ENCODE measurements around the gene ENTREP3.
"Not testable (repeated sequence)": the region's sequence is repeated elsewhere in the genome, so short reads cannot be mapped to it uniquely, and the experiment has no call there.

ENTREP3 gene

DNA sequence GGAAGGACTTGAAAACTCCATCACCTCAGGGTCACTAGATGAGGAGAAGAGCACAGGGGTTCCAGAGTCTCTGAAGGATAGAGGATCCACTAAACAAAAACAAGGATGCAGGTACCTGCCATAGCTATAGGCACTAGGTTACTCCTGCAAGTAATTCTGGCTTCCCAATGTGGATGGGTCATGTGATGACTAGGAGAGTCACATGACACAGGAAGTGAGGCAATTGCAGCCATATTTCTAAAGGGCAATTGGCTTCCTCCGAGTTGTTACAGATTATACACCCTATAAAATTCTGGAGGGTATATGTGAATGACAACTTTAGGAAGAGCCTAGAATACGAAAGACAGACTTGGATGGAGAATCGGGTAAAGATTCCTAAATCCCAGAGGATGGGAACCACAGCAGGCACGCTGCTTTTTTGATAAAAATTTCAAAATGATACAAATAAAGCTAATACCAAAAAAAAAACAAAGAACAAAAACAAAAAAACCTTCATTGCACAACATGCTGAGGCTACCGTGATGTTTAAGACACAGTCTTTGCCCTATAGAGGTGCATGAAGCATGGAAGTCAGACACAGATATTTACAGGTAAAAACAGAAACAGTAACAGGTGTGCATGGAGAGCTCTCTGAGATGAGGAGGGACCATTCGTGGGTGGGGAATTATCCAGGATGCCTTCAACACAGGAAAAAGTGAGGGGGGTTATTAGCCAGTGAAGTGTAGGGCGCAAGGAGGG lies 36.3 kb downstream of the ENTREP3 start:
- TF ChIP-seq, protein P1, sequence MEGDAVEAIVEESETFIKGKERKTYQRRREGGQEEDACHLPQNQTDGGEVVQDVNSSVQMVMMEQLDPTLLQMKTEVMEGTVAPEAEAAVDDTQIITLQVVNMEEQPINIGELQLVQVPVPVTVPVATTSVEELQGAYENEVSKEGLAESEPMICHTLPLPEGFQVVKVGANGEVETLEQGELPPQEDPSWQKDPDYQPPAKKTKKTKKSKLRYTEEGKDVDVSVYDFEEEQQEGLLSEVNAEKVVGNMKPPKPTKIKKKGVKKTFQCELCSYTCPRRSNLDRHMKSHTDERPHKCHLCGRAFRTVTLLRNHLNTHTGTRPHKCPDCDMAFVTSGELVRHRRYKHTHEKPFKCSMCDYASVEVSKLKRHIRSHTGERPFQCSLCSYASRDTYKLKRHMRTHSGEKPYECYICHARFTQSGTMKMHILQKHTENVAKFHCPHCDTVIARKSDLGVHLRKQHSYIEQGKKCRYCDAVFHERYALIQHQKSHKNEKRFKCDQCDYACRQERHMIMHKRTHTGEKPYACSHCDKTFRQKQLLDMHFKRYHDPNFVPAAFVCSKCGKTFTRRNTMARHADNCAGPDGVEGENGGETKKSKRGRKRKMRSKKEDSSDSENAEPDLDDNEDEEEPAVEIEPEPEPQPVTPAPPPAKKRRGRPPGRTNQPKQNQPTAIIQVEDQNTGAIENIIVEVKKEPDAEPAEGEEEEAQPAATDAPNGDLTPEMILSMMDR (conservative IDR thresholded peaks at IDR 0.05), result no peak
- H3K27ac ChIP-seq, result peak overlapping the region; percentile 21; the same call in 1 of the 2 replicates

DNA sequence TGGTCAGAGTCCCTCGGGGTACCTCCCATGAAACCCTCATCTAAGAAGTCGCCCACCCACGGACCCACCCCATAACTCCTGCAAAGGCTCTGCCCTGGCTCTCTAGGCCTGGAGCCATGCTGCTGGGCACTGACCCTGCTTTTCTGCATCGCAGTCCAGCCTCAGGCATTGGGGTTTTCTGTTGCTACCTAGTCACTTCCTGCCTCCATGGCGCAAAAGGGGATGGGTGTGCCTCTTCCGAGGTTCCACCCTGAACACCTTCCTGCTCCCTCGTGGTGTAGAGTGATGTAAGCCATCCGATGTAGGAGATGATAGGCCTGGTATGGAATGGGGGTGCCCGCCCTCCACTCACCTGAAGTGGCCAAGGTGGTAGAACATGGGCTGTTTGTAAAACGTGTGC lies 40.6 kb downstream of the ENTREP3 start:
- H3K27ac ChIP-seq, result not testable (repeated sequence)

DNA sequence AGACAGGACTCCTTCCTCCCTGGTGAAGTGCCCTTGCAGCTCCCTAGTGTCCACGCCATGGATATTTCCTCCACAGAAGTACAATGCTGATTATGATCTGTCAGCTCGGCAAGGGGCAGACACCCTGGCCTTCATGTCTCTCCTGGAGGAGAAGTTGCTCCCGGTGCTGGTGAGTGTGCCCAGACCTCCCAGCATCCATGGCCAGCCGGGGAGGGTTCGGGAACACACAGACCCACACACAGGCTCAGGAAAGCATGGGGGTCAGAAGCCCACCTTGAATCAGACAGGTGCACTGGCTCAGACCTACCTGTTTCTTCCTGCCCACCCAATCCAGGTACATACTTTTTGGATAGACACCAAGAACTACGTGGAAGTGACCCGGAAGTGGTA lies 43.2 kb downstream of the ENTREP3 start:
- not testable (repeated sequence) for H3K27ac ChIP-seq

DNA sequence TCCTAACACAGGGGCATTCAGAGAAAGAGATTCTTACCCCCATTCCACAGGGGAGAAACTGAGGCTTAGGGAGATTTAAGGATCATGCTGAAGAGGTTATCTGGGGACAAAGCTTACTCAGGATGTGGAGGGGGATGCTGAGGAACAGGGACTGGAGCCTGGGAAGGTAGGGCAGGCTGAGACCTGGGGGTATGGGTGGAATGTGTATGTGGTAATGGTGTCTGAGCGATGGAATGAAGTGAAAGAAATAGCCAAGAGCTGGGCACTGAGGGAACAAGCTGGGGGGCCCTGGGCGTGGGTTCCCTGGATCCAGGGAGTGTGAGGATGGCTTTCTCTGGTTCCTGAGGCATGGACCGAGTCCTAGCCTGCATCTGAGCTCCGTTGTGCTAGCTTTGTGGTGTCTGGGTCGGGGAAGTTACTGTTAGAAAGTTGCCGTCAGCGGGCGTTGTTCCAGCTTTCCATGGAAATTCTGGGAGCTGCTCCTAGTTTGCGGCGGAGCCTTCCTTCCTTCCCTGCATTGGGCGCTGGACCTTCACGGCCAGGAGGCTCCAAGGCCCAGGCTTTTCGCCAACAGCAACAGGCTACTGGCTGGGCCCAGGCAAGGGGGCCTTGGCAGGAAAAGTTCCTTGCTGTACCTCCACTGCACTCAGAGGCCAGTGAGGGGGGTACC lies 43.8 kb downstream of the ENTREP3 start:
- H3K27ac ChIP-seq, result not testable (repeated sequence)

DNA sequence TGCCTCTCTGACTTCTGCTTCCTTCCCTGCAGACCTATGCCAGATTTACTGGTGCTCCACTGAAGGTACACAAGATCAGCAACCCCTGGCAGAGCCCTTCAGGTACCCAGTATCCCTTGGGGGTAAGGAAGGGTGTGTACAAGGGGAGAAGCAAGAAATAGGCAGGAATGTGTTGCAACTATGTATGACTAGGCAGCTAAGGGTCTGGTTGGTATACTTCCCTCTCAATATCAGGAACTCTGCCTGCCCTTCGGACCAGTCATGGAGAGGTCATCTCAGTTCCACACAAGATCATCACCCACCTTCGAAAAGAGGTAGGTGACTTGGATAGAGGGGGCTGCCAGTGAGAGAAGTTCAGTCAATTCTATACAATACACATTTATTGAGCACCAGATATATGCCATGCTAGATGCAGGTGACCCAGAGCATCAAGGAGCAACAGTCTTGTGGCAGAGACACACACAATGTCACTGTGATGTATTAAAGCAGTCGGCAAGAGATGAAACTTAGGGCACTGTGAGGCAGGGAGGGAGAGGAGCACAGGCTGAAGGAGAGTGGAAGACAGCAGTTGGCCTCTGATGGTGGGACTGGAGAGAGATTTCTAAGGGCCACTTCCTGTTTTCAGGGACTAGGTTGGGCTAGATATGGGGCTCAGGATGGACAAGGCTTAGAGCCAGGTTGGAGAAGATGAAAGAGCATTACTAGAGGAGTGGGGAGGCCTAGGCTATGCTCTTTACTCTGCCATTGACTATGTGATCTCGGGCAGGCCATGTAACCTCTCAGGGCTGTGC lies 44.8 kb downstream of the ENTREP3 start:
- no peak overlapping the region for H3K27ac ChIP-seq
- TF ChIP-seq, protein P1 (conservative IDR thresholded peaks at IDR 0.05), result no peak

DNA sequence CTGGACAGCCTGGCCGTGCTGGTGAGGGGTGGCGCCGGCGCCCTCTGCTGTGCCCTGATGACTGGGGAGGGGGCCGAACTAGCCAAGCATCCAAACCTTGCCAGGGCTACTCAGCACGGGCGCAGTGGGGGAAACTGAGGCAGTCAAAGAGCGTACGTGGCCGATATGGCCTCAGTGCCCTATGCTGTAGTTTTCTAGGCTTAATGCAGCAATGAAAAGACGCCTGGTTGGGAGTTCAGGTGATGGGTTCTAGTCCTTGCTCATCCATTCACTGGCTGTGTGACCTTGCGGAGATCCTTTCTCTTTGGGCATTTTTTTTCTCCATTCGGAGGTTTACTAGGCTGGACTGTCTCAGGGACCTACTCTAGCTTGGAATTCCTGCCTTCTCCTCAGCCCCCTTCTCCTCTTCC lies 46.0 kb downstream of the ENTREP3 start:
- TF ChIP-seq, protein P1 (conservative IDR thresholded peaks at IDR 0.05), result no peak
- peak overlapping the region; percentile 87 for H3K27ac ChIP-seq

DNA sequence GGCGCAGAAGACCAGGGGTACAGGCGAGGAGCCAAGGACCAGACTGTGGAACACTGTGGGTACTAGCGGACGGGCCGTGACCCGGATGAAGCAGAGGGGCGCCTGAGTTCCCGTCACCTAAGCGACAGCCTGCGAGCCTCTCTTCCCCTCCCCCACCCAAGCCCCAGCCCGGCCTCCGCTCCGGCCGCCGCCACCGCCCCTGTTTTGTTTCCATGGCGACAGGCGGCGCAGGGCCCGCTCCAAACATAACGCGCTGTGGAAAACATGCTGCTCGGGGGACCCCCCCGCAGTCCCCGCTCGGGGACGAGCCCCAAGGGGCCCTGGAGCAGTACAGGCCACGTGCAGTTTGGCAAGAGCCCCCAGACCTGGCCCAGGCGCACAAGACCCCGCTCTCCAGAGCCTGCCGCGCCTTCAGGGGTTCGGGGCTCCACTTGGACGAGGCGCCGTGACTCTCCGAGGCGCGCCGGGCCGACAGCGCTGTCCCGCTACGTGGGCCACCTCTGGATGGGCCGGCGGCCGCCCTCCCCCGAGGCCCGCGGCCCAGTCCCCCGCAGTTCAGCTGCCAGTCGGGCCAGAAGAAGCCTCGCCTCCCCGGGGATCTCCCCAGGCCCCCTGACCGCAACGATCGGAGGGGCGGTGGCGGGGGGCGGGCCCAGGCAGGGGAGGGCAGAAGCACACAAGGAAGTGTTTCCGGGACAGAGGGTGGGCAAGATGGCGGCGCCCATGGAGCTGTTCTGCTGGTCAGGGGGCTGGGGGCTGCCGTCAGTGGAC lies 46.6 kb downstream of the ENTREP3 start, which contains the start of gene MTX1:
Gene MTX1 (plus strand): TSS at position 155 of the 771 bp plus-strand sequence. CDS start 110 bp downstream, at position 265.
- peak within 1 kb of the TSS; percentile 87 for H3K27ac ChIP-seq
- TF ChIP-seq, protein P1 (conservative IDR thresholded peaks at IDR 0.05), result no peak

DNA sequence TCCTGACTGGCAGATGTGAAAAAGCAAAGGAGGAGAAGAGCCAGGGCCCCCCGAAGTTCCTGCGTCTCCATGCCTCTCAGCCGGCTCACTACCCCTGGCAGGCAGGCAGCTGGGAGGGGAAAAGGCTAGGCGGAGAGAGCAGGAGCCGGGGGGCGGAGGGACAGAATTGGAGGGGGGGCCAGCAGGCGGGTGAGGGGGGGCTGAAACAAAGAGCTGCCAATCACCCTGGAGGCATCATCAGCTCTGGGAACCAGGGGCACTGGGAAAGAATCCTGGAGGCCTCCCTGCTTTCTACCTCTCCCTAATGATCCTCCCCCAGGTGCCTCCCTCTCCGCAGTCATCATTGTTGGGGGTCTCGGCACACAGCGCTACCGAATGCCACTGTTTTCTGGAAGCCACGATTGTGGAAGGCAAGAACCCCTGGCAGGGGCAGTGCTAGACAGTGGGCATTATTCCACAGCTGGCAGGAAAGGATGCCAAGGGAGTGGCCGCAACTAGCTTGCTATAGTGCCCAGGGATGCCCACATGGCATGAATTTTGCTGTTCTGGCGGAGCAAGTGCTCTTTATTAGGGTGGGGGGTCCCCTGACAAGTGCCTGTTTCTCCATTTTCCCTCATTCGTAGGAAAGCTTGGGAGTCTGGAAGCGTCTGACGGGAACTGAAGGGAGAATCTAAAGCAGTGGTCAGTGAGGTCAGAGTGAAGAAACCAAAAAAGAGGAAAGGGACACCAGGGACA lies 47.3 kb downstream of the ENTREP3 start, which contains the start of gene THBS3:
Gene THBS3 (minus strand): TSS at position 92 of the 735 bp plus-strand sequence. CDS start 21 bp downstream, at position 71.
- H3K27ac ChIP-seq, result peak within 1 kb of the TSS; percentile 87
- TF ChIP-seq, protein P1 (conservative IDR thresholded peaks at IDR 0.05), result no peak

Data from VCaP (cell line).